Testis (tissue), 3 donors: ENCODE results near the gene TIMM13. TPM values are rescaled to one million over a fixed set of nuclear protein-coding genes. Genes with fewer than 3 reads are reported as not detected.

Source experiments
- DNase-seq: peaks from one replicate; pipeline ENCODE4 v3.0.0-alpha.2; 2019
- H3K27ac ChIP-seq, 2 donors: fragments of 200-600 bp; sonication (generic); one replicate each; pipeline ENCODE4 v1.5.1; 2019
- H3K27me3 ChIP-seq: fragments of 200-600 bp; sonication (generic); one replicate; pipeline ENCODE4 v1.5.1; 2019
- H3K36me3 ChIP-seq: fragments of 200-600 bp; sonication (generic); one replicate; pipeline ENCODE4 v1.5.1; 2017; ENCODE audit warnings: low read depth; ENCODE audit errors: missing control alignments
- H3K4me1 ChIP-seq: fragments of 200-600 bp; sonication (generic); one replicate; pipeline ENCODE4 v1.5.1; 2019
- H3K4me3 ChIP-seq, 2 donors: fragments of 200-600 bp; sonication (generic); one replicate each; pipeline ENCODE4 v1.5.1; 2017 to 2019
- H3K9me3 ChIP-seq: fragments of 200-600 bp; sonication (generic); one replicate; pipeline ENCODE4 v1.5.1; 2017
- POLR2A ChIP-seq: fragments of 450-650 bp; IDR thresholded peaks from one replicate; pipeline ENCODE4 v1.6.1; 2017; ENCODE audit warnings: antibody characterized with exemption, mild to moderate bottlenecking, moderate library complexity
- WGBS, 2 donors: methylation state at CpG; one replicate each; pipeline ENCODE4 v1.1.5; 2018; 5-methylcytosine and 5-hydroxymethylcytosine counted together
- intact Hi-C: fragments of 100-400 bp; cut with DNase I; formaldehyde crosslinking; loops from one replicate; pipeline ENCODE4 v1.15.1; 2023; ENCODE audit warnings: low total_unique reads
- polyA plus RNA-seq: library from polyadenylated mRNA; stranded (reverse); fragments of 350-450 nt; fragmentation: Illumina TruSeq; extraction: RNeasy Lipid Tissue Mini Kit (QIAGEN cat#74804); gene quantifications from one replicate; pipeline ENCODE4 v1.2.3, GENCODE V29; 2014; ENCODE audit warnings: low read depth, low replicate concordance; ENCODE audit not compliant: insufficient read depth
- total RNA-seq, 2 donors: library from RNA; depleted of rRNA; stranded (reverse); fragments of >200 nt; gene quantifications; one replicate each; pipeline ENCODE4 v1.2.3, GENCODE V29; 2016
- TF ChIP-seq, protein P1 (sequence below), 3 experiments: fragments of 450-650 bp in 2 of 3; fragments of 200-600 bp in 1 of 3; sonication (generic) in 1 of 3; IDR thresholded peaks; one replicate each; pipeline ENCODE4 v1.5.1; 2016 to 2019; ENCODE audit warnings: antibody characterized with exemption in 3 of 3, mild to moderate bottlenecking in 2 of 3, moderate library complexity in 1 of 3

TIMM13 gene
- total and polyA plus RNA-seq, 3 donors from 2014 or later: 57.5 to 66.6 (median 60.6) TPM

DNA sequence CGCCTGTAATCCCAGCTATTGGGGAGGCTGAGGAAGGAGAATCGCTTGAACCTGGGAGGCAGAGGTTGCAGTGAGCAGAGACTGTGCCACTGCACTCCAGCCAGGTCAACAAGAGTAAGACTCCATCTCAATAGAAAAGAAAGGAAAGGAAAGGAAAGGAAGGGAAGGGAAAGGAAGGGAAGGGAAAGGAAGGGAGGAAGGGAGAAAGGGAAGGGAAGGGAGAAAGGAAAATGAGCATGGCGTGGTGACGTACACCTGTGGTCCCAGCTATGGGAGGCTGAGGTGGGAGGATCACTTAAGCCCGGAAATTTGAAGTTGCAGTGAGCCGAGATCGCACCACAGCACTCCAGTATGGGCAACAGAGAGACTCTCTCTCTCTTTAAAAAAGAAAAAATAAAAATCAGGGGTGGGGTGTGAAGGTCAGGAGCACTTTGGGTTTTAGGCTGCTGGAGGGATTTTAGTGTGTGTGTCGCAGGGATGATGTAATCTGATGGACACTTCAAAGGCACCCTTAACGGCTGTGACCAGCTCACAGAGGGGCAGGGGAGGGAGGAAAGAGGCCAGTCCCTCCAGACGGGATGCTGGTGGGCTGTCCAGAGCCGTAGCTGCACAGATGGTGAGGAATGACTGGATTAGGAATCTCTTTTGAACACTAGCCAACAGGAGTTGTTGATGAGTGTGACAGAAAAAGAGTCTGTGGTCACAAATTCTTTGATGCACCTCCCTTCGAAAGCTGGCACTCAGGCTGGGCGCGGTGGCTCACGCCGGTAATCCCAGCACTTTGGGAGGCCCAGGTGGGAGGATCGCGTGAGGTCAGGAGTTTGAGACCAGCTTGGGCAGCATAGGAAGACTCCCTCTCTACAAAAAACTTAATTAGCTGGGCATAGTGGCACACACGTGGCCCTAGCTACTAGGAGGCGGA is 39.8 kb downstream of the TIMM13 start:
- Histone ChIP-seq H3K4me3 (no peak overlapping the region), H3K4me1 (no peaks in the 10 kb centered on the region), H3K36me3 (no peaks in the 10 kb centered on the region), H3K9me3 (no peaks in the 10 kb centered on the region), H3K27ac (no peak overlapping the region), H3K27me3 (no peaks in the 10 kb centered on the region)
- WGBS, 2 donors: 84% methylated on average over 20 of the region's 20 CpGs
- no peak for DNase-seq
- TF ChIP-seq, protein P1, sequence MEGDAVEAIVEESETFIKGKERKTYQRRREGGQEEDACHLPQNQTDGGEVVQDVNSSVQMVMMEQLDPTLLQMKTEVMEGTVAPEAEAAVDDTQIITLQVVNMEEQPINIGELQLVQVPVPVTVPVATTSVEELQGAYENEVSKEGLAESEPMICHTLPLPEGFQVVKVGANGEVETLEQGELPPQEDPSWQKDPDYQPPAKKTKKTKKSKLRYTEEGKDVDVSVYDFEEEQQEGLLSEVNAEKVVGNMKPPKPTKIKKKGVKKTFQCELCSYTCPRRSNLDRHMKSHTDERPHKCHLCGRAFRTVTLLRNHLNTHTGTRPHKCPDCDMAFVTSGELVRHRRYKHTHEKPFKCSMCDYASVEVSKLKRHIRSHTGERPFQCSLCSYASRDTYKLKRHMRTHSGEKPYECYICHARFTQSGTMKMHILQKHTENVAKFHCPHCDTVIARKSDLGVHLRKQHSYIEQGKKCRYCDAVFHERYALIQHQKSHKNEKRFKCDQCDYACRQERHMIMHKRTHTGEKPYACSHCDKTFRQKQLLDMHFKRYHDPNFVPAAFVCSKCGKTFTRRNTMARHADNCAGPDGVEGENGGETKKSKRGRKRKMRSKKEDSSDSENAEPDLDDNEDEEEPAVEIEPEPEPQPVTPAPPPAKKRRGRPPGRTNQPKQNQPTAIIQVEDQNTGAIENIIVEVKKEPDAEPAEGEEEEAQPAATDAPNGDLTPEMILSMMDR (IDR thresholded peaks at IDR 0.05): no peak
- no peak for TF ChIP-seq POLR2A
- intact Hi-C loops: no loop called here

DNA sequence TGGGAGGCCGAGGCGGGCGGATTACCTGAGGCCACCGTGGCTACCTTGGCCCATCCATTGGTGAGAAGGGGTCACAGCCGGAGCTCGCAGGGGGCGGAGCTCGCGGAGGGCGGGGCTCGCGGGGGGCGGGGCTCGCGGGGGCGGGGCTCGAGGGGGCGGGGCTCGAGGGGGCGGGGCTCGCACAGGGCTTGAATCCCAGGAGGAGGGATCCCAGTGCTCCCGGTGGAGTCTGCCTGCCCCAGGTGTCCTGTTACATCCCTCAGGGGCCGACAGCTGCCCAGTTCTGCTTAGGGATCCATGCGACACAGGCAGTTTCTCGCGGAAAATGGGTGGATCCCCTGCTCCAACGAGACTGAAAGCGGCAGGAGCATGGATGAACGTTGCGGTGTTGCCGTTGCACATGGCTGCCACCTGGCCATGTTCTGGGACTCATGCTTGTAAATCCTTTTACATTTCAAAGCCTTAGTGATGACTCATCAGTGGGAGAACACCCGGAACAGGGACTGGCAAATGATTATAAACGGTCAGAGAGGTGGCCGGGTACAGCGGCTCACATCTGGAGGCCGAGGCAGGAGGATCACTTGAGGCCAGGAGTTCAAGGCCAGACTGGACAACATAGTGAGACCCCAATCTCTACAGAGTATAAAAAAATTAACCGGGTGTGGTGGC is 42.2 kb downstream of the TIMM13 start:
- H3K4me1 ChIP-seq: no peaks in the 10 kb centered on the region
- 15% methylated on average over 9 to 29 of the region's 37 CpGs for WGBS, 2 donors
- DNase-seq: peak; percentile 39

DNA sequence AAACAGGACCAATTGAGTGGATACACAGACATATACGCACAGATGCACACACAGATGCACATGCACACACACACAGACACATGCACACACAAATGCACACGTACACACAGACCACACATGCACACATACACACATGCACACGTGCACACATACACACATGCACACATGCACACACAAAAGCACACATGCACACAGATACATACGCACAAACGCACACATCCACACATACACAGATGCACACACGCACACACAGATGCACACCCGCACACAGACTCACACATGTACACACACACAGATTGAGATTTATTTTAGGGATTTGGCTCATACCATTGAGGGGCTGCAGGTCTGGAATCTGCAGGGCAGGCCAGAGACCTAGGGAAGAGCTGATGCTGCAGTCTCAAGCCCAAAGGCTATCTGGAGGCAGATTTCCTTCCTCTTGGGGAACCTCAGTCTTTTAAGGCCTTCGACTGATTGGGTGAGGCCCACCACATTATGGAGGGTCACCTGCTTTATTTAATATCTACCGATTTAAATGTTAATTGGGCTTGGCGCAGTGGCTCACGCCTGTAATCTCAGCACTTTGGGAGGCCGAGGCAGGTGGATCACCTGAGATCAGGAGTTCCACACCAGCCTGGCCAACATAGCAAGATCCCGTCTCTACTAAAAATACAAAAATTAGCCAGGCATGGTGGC is 44.7 kb downstream of the TIMM13 start:
- no peak for DNase-seq
- Histone ChIP-seq H3K27ac (no peak overlapping the region), H3K4me1 (no peaks in the 10 kb centered on the region), H3K36me3 (no peaks in the 10 kb centered on the region), H3K9me3 (no peaks in the 10 kb centered on the region), H3K4me3 (no peak overlapping the region), H3K27me3 (no peaks in the 10 kb centered on the region)
- intact Hi-C loops: no loop called here
- TF ChIP-seq, protein P1 (IDR thresholded peaks at IDR 0.05): no peak
- TF ChIP-seq POLR2A: no peak
- 71 to 79% methylated on average over 13 of the region's 13 CpGs for WGBS, 2 donors

More for the DNA sequence above, 42.2 kb downstream of the TIMM13 start:
- H3K36me3 ChIP-seq: no peaks in the 10 kb centered on the region
- no peak overlapping the region for H3K27ac ChIP-seq
- H3K9me3 ChIP-seq: no peaks in the 10 kb centered on the region
- no peaks in the 10 kb centered on the region for H3K27me3 ChIP-seq
- TF ChIP-seq, protein P1 (IDR thresholded peaks at IDR 0.05): no peak
- TF ChIP-seq POLR2A: no peak
- intact Hi-C loops: no loop called here
- peak overlapping the region in 1 of 2 donors; percentile 13 for H3K4me3 ChIP-seq

DNA sequence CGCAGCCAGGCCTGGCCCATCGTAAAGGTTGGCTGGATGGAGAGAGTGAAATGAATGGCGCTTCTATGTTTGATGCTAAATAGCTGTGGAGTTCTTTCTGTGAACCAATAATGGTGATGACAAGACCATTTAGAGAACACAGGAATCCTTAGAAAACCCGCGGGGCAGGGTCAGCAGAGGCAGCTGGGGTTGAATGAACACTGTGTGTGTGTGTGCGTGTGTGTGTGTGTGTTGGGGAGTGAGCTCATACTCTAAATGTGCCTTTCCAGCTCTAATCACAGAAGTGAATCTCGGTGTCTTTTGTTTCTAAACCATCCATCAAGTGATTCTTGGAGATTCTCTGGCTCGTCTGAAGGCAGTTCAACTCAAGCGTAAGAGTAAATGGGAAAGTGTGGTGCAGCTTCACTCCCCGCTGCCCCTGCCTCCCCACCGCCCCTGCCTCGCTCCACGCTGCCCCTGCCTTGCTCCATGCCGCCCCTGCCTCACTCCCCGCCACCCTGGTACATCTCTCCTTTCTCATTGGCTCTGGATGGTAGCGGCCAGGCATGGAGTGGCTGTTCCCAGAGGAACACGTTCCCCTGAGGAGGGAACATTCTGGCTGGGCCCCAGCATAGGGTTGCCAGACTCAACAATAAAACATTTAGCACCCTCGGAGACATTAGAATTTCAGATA is 46.1 kb downstream of the TIMM13 start:
- Histone ChIP-seq H3K4me1 (no peaks in the 10 kb centered on the region), H3K36me3 (no peaks in the 10 kb centered on the region), H3K9me3 (no peaks in the 10 kb centered on the region), H3K4me3 (no peak overlapping the region), H3K27me3 (no peaks in the 10 kb centered on the region), H3K27ac (no peak overlapping the region)
- TF ChIP-seq POLR2A: no peak
- TF ChIP-seq, protein P1 (IDR thresholded peaks at IDR 0.05): no peak
- intact Hi-C loops: no loop called here
- no peak for DNase-seq
- 64 to 65% methylated on average over 17 to 18 of the region's 18 CpGs for WGBS, 2 donors
